ENCODE results near the gene SAMD1. TPM values are rescaled to one million over a fixed set of nuclear protein-coding genes. Genes with fewer than 3 reads are reported as not detected.
"Not testable (repeated sequence)": the region's sequence is repeated elsewhere in the genome, so short reads cannot be mapped to it uniquely, and the experiment has no call there.

Gene SAMD1
- polyA plus RNA-seq, 3 donors: 30.6 to 35.4 (median 31.6) TPM

GRCh38 chr19:14061751-14062557 lies 28.6 kb downstream of the SAMD1 start, which contains the start of gene PALM3:
PALM3 (minus strand) TSS chr19:14062076; CDS start chr19:14061980, 96 bp downstream.
- no peak for DNase-seq (ENCODE audit: low read depth in 3 of 3, low spot score in 2 of 3)

GRCh38 chr19:14061081-14061749 lies 29.3 kb downstream of the SAMD1 start:
- DNase-seq (ENCODE audit: low read depth in 3 of 3, low spot score in 2 of 3): no peak

- no peak for DNase-seq (ENCODE audit: low read depth in 3 of 3, low spot score in 2 of 3)
These were observed 30.8 kb downstream of the SAMD1 start for GRCh38 chr19:14059652-14060155.

GRCh38 chr19:14059093-14059480 lies 31.5 kb downstream of the SAMD1 start:
- no peak for DNase-seq (ENCODE audit: low read depth in 3 of 3, low spot score in 2 of 3)

- DNase-seq (ENCODE audit: low read depth in 3 of 3, low spot score in 2 of 3): no peak
These were observed 32.1 kb downstream of the SAMD1 start for GRCh38 chr19:14058182-14059092.

- no peak for DNase-seq (ENCODE audit: low read depth in 3 of 3, low spot score in 2 of 3)
These were observed 33.7 kb downstream of the SAMD1 start for GRCh38 chr19:14056741-14057356.

- no peak for DNase-seq (ENCODE audit: low read depth in 3 of 3, low spot score in 2 of 3)
These were observed 34.4 kb downstream of the SAMD1 start for GRCh38 chr19:14056069-14056666.

GRCh38 chr19:14055396-14055795 lies 35.2 kb downstream of the SAMD1 start:
- no peak for DNase-seq (ENCODE audit: low read depth in 3 of 3, low spot score in 2 of 3)

- no peak for DNase-seq (ENCODE audit: low read depth in 3 of 3, low spot score in 2 of 3)
These were observed 35.8 kb downstream of the SAMD1 start for GRCh38 chr19:14054721-14055120.

- no peak for DNase-seq (ENCODE audit: low read depth in 3 of 3, low spot score in 2 of 3)
These were observed 36.5 kb downstream of the SAMD1 start for GRCh38 chr19:14054099-14054498.

GRCh38 chr19:14053500-14053899 lies 37.1 kb downstream of the SAMD1 start:
- DNase-seq (ENCODE audit: low read depth in 3 of 3, low spot score in 2 of 3): no peak

- DNase-seq (ENCODE audit: low read depth in 3 of 3, low spot score in 2 of 3): no peak
These were observed 37.5 kb downstream of the SAMD1 start for GRCh38 chr19:14053032-14053431.

GRCh38 chr19:14052470-14052869 lies 38.1 kb downstream of the SAMD1 start:
- no peak for DNase-seq (ENCODE audit: low read depth in 3 of 3, low spot score in 2 of 3)

- DNase-seq (ENCODE audit: low read depth in 3 of 3, low spot score in 2 of 3): no peak
These were observed 38.6 kb downstream of the SAMD1 start for GRCh38 chr19:14051980-14052379.

GRCh38 chr19:14050961-14051360 lies 39.6 kb downstream of the SAMD1 start:
- DNase-seq (ENCODE audit: low read depth in 3 of 3, low spot score in 2 of 3): not testable (repeated sequence)

- no peak for DNase-seq (ENCODE audit: low read depth in 3 of 3, low spot score in 2 of 3)
These were observed 40.0 kb downstream of the SAMD1 start for GRCh38 chr19:14050512-14050911.

GRCh38 chr19:14048443-14049153 lies 42.0 kb downstream of the SAMD1 start:
- no peak for DNase-seq (ENCODE audit: low read depth in 3 of 3, low spot score in 2 of 3)

GRCh38 chr19:14047866-14048265 lies 42.7 kb downstream of the SAMD1 start:
- not testable (repeated sequence) for DNase-seq (ENCODE audit: low read depth in 3 of 3, low spot score in 2 of 3)

Data from right renal cortex interstitium (tissue), 3 donors.